Measurements from ENCODE around the gene GTF2A1L.

GTF2A1L gene

DNA sequence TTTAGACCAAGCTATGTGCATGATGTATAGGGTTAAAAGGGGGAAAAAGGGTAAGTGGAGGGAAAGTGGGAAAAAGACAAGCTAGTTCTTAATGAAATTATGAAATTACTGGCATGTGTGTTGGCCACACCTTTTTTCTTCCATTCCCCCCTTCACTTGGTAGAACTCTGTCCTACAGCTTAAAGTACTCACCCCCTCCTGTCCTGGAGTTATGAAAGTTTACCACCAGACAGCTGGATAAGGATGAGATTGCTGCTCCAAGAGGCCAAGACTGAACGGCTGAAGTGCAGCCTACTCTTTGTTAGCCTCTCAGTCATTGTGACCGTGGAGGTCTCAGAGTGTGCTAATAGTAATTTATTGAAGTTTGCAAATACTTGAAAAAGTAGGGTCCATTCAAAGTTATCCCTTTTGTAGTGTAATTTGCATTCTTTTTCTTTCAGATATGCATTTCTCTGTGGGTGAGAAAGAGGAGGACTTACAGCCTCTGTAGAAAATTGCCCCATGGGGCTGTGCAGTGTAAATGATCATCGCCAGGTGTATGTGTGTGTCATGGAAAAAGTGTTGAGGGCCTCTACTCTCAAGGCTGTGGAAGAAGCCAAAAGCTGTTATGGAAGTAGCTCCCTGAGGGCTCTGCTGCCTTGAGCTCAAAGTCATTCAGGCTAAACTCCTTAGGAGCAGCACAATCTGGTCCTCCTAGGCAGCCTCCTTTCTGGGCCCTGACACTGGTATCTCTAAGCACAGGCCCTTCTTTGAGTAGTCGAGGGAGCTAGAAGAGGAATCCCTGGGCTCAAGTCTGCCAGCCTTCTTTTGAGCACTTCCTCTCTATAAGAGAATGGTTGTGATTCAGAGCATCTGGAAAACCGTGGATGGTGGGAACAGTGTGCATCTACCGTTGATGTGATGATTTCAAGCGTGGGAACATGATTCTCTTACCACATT lies 91.7 kb downstream of the GTF2A1L start:
- DNase-seq: no peak

DNA sequence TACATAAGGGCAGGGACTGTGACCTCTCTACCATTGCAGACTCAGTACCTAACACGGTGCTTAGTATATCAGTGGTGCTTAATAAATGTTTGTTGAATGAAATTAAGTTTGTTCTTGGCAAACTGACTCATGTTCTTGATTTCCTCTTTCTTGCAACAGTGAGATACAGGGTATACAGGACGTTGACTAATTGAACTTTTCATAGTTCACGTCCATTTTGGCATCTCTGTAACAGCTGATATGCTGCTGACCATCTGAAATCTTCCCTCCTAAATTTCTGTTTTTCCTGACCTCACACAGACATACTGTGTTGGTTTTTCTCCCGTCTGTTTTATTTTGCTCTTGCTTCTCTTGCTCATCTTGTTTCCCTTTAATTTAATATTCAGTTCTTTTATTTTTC lies 93.7 kb downstream of the GTF2A1L start:
- no peak for DNase-seq

GRCh38 chr2:48712151-48712550 lies 94.5 kb downstream of the GTF2A1L start:
- DNase-seq: no peak

- no peak for DNase-seq
These were observed 96.0 kb downstream of the GTF2A1L start for GRCh38 chr2:48713647-48714046.

DNA sequence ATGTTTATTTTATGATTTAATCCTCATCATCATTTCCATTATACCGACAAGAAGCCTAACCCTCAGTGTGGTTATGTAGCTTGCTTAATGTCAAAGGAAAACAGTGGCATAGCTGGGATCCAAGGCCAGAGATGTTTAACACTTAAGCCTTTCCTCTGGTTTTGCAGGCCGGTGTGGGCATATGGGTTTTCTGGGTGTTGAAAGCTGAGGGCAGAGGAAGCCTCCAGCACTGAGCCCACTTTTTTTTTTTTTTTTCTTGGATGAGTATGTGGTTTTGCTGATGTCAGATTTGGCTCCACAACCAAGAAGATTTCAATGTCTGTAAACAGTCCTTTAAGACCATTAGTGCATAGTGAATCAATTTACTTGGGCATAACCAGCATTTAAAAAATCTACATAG lies 96.6 kb downstream of the GTF2A1L start:
- peak; percentile 57 for DNase-seq

- peak; percentile 80 for DNase-seq
These were observed 97.6 kb downstream of the GTF2A1L start for GRCh38 chr2:48715042-48715899.

DNA sequence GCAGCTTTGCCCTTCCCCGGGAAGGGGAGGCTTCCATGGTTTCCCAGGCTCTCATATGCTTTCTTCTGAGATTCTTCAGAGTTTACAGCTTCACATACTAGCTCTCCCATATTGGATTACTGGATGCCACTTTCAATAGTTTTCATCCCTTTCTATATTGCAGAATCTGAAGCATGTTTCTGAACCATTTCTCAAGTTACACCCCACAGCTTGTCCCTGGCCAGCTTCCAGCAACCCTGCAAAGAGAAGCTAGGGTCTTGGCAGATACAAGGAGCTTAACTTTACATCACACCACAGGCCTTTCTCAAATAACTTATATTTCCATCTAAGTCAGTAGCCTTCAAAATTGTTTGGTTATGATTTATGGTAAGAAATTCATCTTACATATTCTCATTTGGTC lies 98.3 kb downstream of the GTF2A1L start:
- peak; percentile 77 for DNase-seq

- no peak for DNase-seq
These were observed 100.2 kb downstream of the GTF2A1L start for GRCh38 chr2:48717846-48718245.

- peak; percentile 31 for DNase-seq
These were observed 102.0 kb downstream of the GTF2A1L start for GRCh38 chr2:48719480-48720177.

- no peak for DNase-seq
These were observed 103.5 kb downstream of the GTF2A1L start for GRCh38 chr2:48721158-48721557.

DNA sequence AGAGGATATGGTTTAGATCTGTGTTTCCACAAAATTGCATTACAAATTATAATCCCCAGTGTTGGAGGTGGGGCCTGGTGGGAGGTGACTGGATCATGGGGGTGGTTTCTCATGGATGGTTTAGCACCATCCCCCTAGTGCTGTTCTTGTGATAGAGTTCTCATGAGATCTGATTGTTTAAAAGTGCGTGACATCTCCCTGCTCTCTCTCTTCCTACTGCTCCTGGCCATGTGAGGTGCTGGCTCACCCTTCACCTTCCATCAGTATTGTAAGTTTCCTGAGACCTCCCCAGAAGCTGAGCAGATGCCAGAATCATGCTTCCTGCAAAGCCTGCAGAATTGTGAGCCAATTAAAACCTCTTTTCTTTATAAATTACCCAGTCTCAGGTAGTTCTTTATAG lies 104.7 kb downstream of the GTF2A1L start:
- no peak for DNase-seq

GRCh38 chr2:48723129-48723528 lies 105.5 kb downstream of the GTF2A1L start:
- peak; percentile 95 for DNase-seq

DNA sequence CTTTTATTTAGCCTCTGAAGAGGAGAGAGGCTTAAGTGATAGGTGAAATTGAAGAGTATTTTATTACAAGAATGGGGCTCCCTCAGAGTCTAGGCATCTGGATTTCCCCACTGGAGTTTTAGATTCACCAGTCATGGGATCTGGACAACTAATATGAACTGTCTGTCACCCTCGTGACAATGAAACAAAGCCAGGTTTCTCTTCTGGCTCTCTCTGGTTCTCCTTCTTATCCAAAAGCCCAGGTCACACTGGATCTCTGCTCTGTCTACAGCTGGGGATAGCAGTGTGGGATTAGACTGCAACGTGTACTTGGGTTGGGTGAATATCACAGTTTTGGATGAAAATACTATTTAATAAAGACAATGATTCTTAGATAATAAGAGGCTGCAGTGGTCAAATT lies 106.6 kb downstream of the GTF2A1L start:
- no peak for DNase-seq

DNA sequence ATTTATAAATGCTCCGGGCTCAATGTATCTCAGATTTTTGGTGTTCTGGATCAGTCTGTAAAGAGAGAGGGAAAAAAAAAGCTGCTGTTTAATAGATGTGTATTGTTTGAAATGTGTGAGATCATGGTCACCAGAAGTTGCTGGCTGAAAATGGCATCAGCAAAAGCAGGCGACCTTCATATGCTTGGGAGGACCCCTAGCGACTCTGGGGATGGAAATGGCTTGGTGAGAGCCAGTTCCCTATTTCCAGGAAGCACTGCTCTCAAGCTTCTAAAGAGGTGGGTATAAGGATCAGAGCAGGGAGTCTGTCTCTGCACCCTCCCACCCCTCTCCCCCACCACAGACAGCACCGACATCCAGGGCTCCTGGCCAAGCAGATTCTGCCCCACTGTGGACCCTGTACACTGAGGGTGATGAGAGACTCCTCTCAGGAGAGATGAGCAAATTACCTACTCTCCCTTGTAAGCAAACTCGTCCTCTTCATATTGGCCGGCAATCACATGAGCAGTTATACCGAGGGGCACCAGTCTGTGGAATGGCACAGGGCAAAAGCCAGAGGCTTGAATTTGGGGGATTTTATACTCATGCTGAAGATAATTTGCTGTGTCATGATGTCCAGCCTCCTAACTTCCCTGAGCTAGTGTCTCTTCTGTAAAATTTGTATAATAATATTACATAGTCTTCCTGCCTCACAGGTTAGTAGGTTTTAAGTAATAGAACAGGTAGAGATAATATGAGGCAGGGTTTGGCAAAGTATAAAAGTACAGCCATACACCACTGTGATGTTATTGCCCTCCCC lies 108.2 kb downstream of the GTF2A1L start:
- no peak for DNase-seq

DNA sequence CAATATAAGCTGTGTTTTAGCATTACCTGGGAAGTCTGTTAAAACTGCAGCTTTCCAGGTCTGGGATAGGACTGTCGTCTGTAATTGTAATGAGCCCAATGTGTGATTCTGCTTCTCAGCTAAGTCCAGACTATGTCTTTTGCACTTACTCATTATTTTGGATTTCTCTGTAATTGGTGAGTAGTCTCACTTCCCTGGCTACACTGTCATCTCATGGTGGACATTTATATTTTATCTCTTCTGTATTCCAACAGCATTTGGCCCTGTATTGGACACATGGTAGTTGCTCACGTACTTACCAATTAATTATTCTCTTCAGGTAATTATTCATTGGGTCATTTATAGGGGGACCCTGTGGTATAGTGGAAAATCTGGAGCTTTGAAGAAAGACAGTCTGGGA lies 109.9 kb downstream of the GTF2A1L start:
- no peak for DNase-seq

DNA sequence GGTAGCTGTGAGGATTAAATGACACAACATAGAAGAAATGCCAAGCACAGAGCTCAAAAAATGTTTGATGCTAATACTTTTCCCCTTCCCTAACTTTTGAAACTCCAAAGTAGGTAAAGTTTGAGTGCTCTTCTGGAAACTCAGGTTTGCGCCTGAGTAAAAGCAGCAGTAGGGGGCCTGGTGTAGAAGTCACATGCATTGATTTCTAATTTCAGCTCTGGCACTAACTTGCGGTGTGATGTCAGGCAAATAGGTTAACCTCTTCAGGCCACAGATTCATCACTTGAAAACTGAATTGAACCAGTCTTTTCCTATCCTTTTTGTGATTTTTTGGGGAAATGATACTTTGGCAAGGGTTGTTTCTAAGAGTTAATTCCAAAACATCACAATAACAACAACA lies 110.6 kb downstream of the GTF2A1L start:
- no peak for DNase-seq

DNA sequence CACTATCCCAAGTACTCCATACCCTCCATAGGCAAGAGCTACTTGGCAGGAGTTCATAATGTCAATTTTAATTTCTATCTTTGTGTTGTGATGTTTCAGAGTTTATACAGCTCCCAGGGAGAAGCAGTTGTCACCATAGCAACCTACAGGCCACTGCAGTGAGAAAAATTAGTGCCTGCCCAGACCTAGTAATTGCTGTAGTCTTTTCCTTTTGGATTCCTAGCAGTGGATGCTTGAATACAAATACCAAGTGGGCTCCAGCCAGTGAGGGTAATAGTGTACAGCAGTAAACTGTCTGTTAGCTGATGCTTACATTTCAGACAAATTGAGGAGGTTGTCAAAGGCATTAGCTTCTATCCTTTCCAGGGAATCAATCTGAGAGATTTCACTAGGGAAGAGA lies 111.2 kb downstream of the GTF2A1L start:
- no peak for DNase-seq
